Esophagus squamous epithelium (tissue), 4 donors: ENCODE measurements around the gene HTR3C.

Experiments used
- POLR2A ChIP-seq, 4 donors: fragments of 450-650 bp; IDR thresholded peaks; one replicate each; pipeline ENCODE4 v1.6.1; 2017; ENCODE audit warnings: antibody characterized with exemption in 4 of 4, mild to moderate bottlenecking in 4 of 4, moderate library complexity in 3 of 4
- TF ChIP-seq, protein P1 (sequence below), 6 experiments: fragments of 450-650 bp in 4 of 6; fragments of 200-600 bp in 2 of 6; sonication (generic) in 2 of 6; IDR thresholded peaks; one replicate each; pipeline ENCODE4 v1.5.1; 2016 to 2019; ENCODE audit warnings: antibody characterized with exemption in 6 of 6, mild to moderate bottlenecking in 4 of 6, moderate library complexity in 4 of 6

DNA sequence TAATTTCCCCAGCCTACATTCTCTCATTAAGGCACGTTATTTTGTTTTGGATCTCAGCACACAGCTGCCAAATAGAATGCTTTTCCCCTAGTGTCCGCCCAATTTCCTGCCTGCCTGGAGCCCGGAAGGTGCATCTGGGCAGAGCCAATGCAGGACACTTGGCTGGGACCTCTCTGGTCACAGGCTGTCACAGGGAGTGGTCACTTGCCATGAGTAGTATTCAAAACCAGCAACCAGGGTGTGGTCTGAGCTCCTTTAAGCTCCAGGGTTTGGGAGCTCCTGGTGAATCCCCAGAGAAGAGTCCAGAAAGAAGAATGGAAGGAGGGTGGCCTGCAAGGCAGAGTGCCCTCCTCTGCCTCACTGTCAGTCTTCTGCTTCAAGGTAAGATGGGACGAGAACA lies at the start of gene HTR3C:
- TF ChIP-seq, protein P1, sequence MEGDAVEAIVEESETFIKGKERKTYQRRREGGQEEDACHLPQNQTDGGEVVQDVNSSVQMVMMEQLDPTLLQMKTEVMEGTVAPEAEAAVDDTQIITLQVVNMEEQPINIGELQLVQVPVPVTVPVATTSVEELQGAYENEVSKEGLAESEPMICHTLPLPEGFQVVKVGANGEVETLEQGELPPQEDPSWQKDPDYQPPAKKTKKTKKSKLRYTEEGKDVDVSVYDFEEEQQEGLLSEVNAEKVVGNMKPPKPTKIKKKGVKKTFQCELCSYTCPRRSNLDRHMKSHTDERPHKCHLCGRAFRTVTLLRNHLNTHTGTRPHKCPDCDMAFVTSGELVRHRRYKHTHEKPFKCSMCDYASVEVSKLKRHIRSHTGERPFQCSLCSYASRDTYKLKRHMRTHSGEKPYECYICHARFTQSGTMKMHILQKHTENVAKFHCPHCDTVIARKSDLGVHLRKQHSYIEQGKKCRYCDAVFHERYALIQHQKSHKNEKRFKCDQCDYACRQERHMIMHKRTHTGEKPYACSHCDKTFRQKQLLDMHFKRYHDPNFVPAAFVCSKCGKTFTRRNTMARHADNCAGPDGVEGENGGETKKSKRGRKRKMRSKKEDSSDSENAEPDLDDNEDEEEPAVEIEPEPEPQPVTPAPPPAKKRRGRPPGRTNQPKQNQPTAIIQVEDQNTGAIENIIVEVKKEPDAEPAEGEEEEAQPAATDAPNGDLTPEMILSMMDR (IDR thresholded peaks at IDR 0.05) = no peak
- no peak for TF ChIP-seq POLR2A (IDR thresholded peaks at IDR 0.05)
